CD14-positive monocyte (primary cell): Measurements from ENCODE around the gene EDN2. TPM values are rescaled to one million over a fixed set of nuclear protein-coding genes. Genes with fewer than 3 reads are reported as not detected.
A peak's percentile ranks its signal among the peaks of the same experiment; 100 is the strongest.

ENCODE experiments used
- DNase-seq, 3 donors: peaks; one replicate each; pipeline ENCODE4 v3.0.0-alpha.2; 2011 to 2022
- H2AFZ ChIP-seq: 2 replicates; pipeline ENCODE4 v1.6.0; 2012; ENCODE audit warnings: mild to moderate bottlenecking, low read depth, low read length, inconsistent platforms; ENCODE audit not compliant: insufficient read depth, poor library complexity, severe bottlenecking
- H3K27ac ChIP-seq, 2 donors: 1 replicate in 1 of 2; 2 replicates in 1 of 2; pipeline ENCODE4 v1.5.1; 2012 to 2013; ENCODE audit warnings: low read length in 2 of 2, control low read depth in 1 of 2, inconsistent platforms in 1 of 2, low read depth in 1 of 2, mild to moderate bottlenecking in 1 of 2
- H3K27me3 ChIP-seq, 2 donors: one replicate each; pipeline versions ENCODE4 v1.6.0 to v1.6.1; 2011 to 2013; ENCODE audit warnings: low read length in 2 of 2; ENCODE audit not compliant: control insufficient read depth in 2 of 2, insufficient read depth in 2 of 2
- H3K36me3 ChIP-seq, 2 donors: replicated peaks in 1 of 2; 1 replicate in 1 of 2; 2 replicates in 1 of 2; pipeline versions ENCODE4 v1.5.1 to v1.6.1; 2012 to 2013; ENCODE audit warnings: low read length in 2 of 2, control low read depth in 1 of 2, inconsistent platforms in 1 of 2, mild to moderate bottlenecking in 1 of 2; ENCODE audit not compliant: insufficient read depth in 2 of 2, control insufficient read depth in 1 of 2
- H3K4me1 ChIP-seq, 2 donors: 1 replicate in 1 of 2; 2 replicates in 1 of 2; pipeline versions ENCODE4 v1.5.1 to v1.6.1; 2012 to 2013; ENCODE audit warnings: low read length in 2 of 2, control low read depth in 1 of 2, inconsistent platforms in 1 of 2, mild to moderate bottlenecking in 1 of 2, moderate library complexity in 1 of 2; ENCODE audit not compliant: insufficient read depth in 2 of 2, control insufficient read depth in 1 of 2
- H3K4me2 ChIP-seq: replicated peaks from 2 replicates; pipeline ENCODE3; 2012; ENCODE audit warnings: low read length, moderate library complexity, mild to moderate bottlenecking; ENCODE audit not compliant: poor library complexity, severe bottlenecking; ENCODE audit errors: extremely low read depth
- H3K4me3 ChIP-seq, 3 experiments: fragments of 200-600 bp in 1 of 3; sonication (generic) in 1 of 3; replicated peaks in 1 of 3; 1 replicate in 2 of 3; 2 replicates in 1 of 3; pipeline ENCODE4 v1.5.1; 2011 to 2013; ENCODE audit warnings: low read length in 3 of 3, mild to moderate bottlenecking in 3 of 3, control low read depth in 2 of 3, low read depth in 2 of 3, inconsistent platforms in 1 of 3, moderate library complexity in 1 of 3
- H3K79me2 ChIP-seq: 2 replicates; pipeline ENCODE4 v1.6.0; 2012; ENCODE audit warnings: mild to moderate bottlenecking, control low read depth, inconsistent platforms, low read length, moderate library complexity; ENCODE audit not compliant: insufficient read depth
- H3K9ac ChIP-seq: 2 replicates; pipeline ENCODE4 v1.6.0; 2017; ENCODE audit warnings: low read length, mild to moderate bottlenecking; ENCODE audit not compliant: insufficient read depth, poor library complexity, severe bottlenecking
- H3K9me3 ChIP-seq, 2 donors: replicated peaks in 1 of 2; 1 replicate in 1 of 2; 2 replicates in 1 of 2; pipeline versions ENCODE4 v1.5.1 to v1.6.1; 2012 to 2013; ENCODE audit warnings: low read length in 2 of 2, control low read depth in 1 of 2; ENCODE audit not compliant: control insufficient read depth in 1 of 2, insufficient read depth in 1 of 2
- H4K20me1 ChIP-seq: 2 replicates; pipeline ENCODE4 v1.6.0; 2012; ENCODE audit warnings: mild to moderate bottlenecking, low read length, control low read depth, moderate library complexity; ENCODE audit not compliant: insufficient read depth
- H3K27ac Mint-ChIP-seq, 7 donors: one replicate each; pipeline ENCODE4 v1.8.0; 2020; ENCODE audit warnings: mild to moderate bottlenecking in 7 of 7, mixed read lengths in 7 of 7, moderate library complexity in 6 of 7, inconsistent platforms in 2 of 7
- H3K27me3 Mint-ChIP-seq, 3 donors: one replicate each; pipeline ENCODE4 v1.8.0; 2021 to 2022; ENCODE audit warnings: low read depth in 3 of 3, mild to moderate bottlenecking in 3 of 3, mixed read lengths in 3 of 3, moderate library complexity in 3 of 3, inconsistent platforms in 1 of 3
- H3K36me3 Mint-ChIP-seq, 2 donors: one replicate each; pipeline ENCODE4 v1.8.0; 2020; ENCODE audit warnings: mixed read lengths in 2 of 2, inconsistent platforms in 1 of 2, mild to moderate bottlenecking in 1 of 2
- H3K4me1 Mint-ChIP-seq: one replicate; pipeline ENCODE4 v1.8.0; 2020; ENCODE audit warnings: mild to moderate bottlenecking, mixed read lengths
- H3K4me3 Mint-ChIP-seq, 2 donors: one replicate each; pipeline ENCODE4 v1.8.0; 2020; ENCODE audit warnings: mild to moderate bottlenecking in 2 of 2, mixed read lengths in 2 of 2, moderate library complexity in 1 of 2
- H3K9me3 Mint-ChIP-seq, 7 donors: one replicate each; pipeline ENCODE4 v1.8.0; 2020 to 2022; ENCODE audit warnings: mixed read lengths in 7 of 7, mild to moderate bottlenecking in 6 of 7, moderate library complexity in 6 of 7, inconsistent platforms in 2 of 7
- WGBS: methylation state at CpG from one replicate; pipeline ENCODE4 v1.1.5; 2013; ENCODE audit warnings: missing lambda C conversion rate; ENCODE audit not compliant: insufficient coverage; 5-methylcytosine and 5-hydroxymethylcytosine counted together
- intact Hi-C, 2 donors: fragments of 100-400 bp; cut with micrococcal nuclease; formaldehyde crosslinking; loops; one replicate each; pipeline versions ENCODE4 v1.15.0 to v1.15.1; 2023
- polyA plus RNA-seq, 3 donors: library from polyadenylated mRNA; depleted of rRNA in 1 of 3; unstranded in 2 of 3; stranded (reverse) in 1 of 3; fragments of 300-500 nt in 2 of 3; fragments of >200 nt in 1 of 3; fragmentation: Illumina TruSeq in 2 of 3; gene quantifications; 1 replicate in 2 of 3; 2 replicates in 1 of 3; pipeline ENCODE4 v1.2.3, GENCODE V29; 2012 to 2021
- TF ChIP-seq, protein P1 (sequence below): fragments of 200-600 bp; IDR thresholded peaks from one replicate; pipeline ENCODE4 v1.8.0; 2022; ENCODE audit warnings: antibody characterized with exemption, mild to moderate bottlenecking

The EDN2 gene
- polyA plus RNA-seq, 3 donors: not detected

DNA sequence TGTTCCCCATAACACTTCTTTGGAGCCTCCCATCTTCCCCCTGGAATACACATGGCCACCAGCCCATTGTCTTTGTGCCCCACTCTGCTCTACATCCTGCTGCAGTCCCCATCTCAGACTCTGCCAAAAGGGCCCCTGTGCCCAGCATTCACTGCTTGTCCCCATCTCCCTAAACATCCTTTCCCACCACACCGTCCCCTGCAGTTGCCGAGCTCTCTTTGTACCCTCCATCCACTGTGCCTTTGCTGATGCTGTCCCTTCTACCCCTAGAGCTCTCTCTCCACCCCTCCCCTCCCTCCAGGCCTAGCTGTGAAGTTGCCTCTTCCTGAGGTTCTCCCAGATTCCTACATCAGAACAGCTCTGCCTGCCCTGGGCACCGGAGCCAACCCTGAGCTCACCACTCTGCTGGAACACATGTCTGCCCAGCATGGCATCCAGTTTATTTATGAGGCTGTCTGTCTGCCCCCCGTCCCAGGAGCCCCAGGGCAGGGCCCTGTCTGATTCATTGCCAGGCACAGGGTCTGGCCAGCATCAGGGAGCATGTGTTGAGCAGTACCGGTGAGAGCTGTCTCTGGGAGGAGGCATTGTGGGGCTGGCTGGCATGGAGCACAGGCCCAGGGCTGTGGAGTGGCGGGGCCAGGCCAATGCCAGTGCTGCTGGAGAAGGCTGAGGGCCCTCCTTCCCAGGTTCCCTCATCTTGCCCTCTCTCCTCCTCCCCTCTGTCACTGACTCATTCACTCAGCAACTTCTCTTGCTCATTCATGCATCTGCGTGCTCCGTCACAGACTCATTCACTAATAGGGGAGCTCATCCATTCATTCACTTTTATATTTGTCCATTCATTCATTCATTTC, 28.8 kb downstream of the EDN2 start:
- Mint-ChIP-seq H3K27ac (peak overlapping the region in 1 of 7 donors; percentile 12), H3K9me3 (no peaks in the 10 kb centered on the region), H3K36me3 (no peaks in the 10 kb centered on the region), H3K27me3 (peaks cover 0 to 9% (median 2%) of the 10 kb centered on the region in 3 donors), H3K4me1 (no peaks in the 10 kb centered on the region), H3K4me3 (no peak overlapping the region)
- Histone ChIP-seq H3K79me2 (no peaks in the 10 kb centered on the region), H3K27me3 (no peaks in the 10 kb centered on the region), H3K4me1 (no peaks in the 10 kb centered on the region), H3K36me3 (no peaks in the 10 kb centered on the region), H3K27ac (no peak overlapping the region), H3K9me3 (no peaks in the 10 kb centered on the region), H4K20me1 (no peaks in the 10 kb centered on the region), H3K4me3 (no peak overlapping the region), H2AFZ (no peak overlapping the region), H3K4me2 (no peak overlapping the region), H3K9ac (no peak overlapping the region)
- DNase-seq: no peak
- TF ChIP-seq, protein P1, sequence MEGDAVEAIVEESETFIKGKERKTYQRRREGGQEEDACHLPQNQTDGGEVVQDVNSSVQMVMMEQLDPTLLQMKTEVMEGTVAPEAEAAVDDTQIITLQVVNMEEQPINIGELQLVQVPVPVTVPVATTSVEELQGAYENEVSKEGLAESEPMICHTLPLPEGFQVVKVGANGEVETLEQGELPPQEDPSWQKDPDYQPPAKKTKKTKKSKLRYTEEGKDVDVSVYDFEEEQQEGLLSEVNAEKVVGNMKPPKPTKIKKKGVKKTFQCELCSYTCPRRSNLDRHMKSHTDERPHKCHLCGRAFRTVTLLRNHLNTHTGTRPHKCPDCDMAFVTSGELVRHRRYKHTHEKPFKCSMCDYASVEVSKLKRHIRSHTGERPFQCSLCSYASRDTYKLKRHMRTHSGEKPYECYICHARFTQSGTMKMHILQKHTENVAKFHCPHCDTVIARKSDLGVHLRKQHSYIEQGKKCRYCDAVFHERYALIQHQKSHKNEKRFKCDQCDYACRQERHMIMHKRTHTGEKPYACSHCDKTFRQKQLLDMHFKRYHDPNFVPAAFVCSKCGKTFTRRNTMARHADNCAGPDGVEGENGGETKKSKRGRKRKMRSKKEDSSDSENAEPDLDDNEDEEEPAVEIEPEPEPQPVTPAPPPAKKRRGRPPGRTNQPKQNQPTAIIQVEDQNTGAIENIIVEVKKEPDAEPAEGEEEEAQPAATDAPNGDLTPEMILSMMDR: no peak
- WGBS: 97% methylated on average over 7 of the region's 8 CpGs
- intact Hi-C loops: no loop called here

DNA sequence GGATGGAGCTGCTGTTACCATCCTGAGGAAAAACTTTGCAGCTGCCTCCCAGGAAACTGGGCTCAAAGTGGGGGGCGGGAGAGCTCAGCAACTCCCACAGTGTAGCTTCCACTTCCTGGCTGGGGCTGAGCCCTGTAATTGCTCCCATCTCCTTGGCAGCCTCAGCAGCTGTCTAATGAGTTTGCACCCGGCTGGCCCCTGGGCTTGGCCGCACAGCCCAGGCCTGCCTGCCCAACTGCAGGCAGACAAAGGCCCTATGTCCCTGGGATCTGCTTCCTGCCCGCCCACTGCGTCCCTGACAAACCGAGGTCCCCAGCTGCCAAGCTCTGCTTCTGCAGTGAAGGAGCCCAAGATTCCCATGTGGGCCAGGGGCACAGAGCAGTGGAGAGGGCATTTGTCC, 30.1 kb downstream of the EDN2 start:
- H3K36me3 Mint-ChIP-seq: no peaks in the 10 kb centered on the region
- Histone ChIP-seq H3K27me3 (no peaks in the 10 kb centered on the region), H3K4me2 (no peak overlapping the region), H3K36me3 (no peaks in the 10 kb centered on the region), H2AFZ (no peak overlapping the region), H3K4me3 (no peak overlapping the region), H4K20me1 (no peaks in the 10 kb centered on the region), H3K79me2 (no peaks in the 10 kb centered on the region), H3K4me1 (no peaks in the 10 kb centered on the region), H3K9me3 (no peaks in the 10 kb centered on the region), H3K9ac (no peak overlapping the region), H3K27ac (no peak overlapping the region)
- peaks cover 0 to 11% (median 2%) of the 10 kb centered on the region in 3 donors for H3K27me3 Mint-ChIP-seq
- no peaks in the 10 kb centered on the region for H3K9me3 Mint-ChIP-seq
- no peaks in the 10 kb centered on the region for H3K4me1 Mint-ChIP-seq
- intact Hi-C loops: no loop called here
- H3K4me3 Mint-ChIP-seq: no peak overlapping the region
- DNase-seq: no peak
- WGBS: 94% methylated on average over 6 of the region's 6 CpGs
- H3K27ac Mint-ChIP-seq: no peak overlapping the region
- TF ChIP-seq, protein P1: no peak
